Right cardiac atrium (tissue), 5 donors: Measurements from ENCODE around the gene MOGAT1. TPM values are rescaled to one million over a fixed set of nuclear protein-coding genes. Genes with fewer than 3 reads are reported as not detected.
A peak's percentile ranks its signal among the peaks of the same experiment; 100 is the strongest.
"Not testable (repeated sequence)": the region's sequence is repeated elsewhere in the genome, so short reads cannot be mapped to it uniquely, and the experiment has no call there.

Experiments used
- ATAC-seq, 2 donors: fragments of 200-7000 bp; cut with Tn5 transposase; one replicate each; pipeline versions ENCODE4 v1.8.0 to v1.9.1; 2020; ENCODE audit warnings: moderate library complexity in 2 of 2, mild to moderate bottlenecking in 1 of 2
- DNase-seq, 3 donors: peaks; one replicate each; pipeline ENCODE4 v3.0.0-alpha.2; 2020
- H3K27ac ChIP-seq: one replicate; pipeline ENCODE4 v1.5.1; 2013; ENCODE audit warnings: mild to moderate bottlenecking, low read length, control low read depth, moderate library complexity
- H3K27me3 ChIP-seq: one replicate; pipeline ENCODE4 v1.6.1; 2013; ENCODE audit not compliant: control insufficient read depth, insufficient read depth
- H3K4me1 ChIP-seq: one replicate; pipeline ENCODE4 v1.6.1; 2013; ENCODE audit warnings: low read length; ENCODE audit not compliant: control insufficient read depth, insufficient read depth
- H3K4me3 ChIP-seq: one replicate; pipeline ENCODE4 v1.5.1; 2013; ENCODE audit warnings: low read length, control low read depth
- H3K9me3 ChIP-seq: one replicate; pipeline ENCODE4 v1.6.1; 2013; ENCODE audit warnings: low read length; ENCODE audit not compliant: control insufficient read depth
- WGBS: extraction: QIAGEN DNeasy Blood & Tissue Kit; methylation state at CpG from one replicate; pipeline ENCODE4 v1.1.7; 2013; 5-methylcytosine and 5-hydroxymethylcytosine counted together
- intact Hi-C, 4 donors: fragments of 100-400 bp; cut with DNase I; formaldehyde crosslinking; loops; one replicate each; pipeline versions ENCODE4 v1.11.0 to v1.14.0; 2022 to 2023
- polyA plus RNA-seq: library from polyadenylated mRNA; stranded (reverse); fragments of 200-250 nt; gene quantifications from one replicate; pipeline ENCODE4 v1.2.3, GENCODE V29; 2013
- total RNA-seq, 4 donors: library from RNA; stranded (reverse); fragmentation: NEBNext Ultra II Directional; extraction: Animal tissue kit (Norgen Biotek cat#: 25700); gene quantifications; one replicate each; pipeline ENCODE4 v1.2.1, GENCODE V29; 2021
- donor health status: healthy with polysubstance abuse.
- donor health status: DM: no; HTN: yes; CAD: no.
- donor health status: DM: no; HTN: no; CAD: no.
- donor health status: DM: no; HTN: yes; CAD: no; lungs with severe emphysema.
- donor health status: DM: yes; HTN: yes; CAD: no.

The MOGAT1 gene
- total and polyA plus RNA-seq, 5 donors: 0.16 to 0.59 TPM; not detected in 3

- intact Hi-C loops: no loop called here
- no peaks in the 10 kb centered on the region for H3K27me3 ChIP-seq
- DNase-seq (no peak), ATAC-seq (peak; percentile 14 to 36)
- 55% methylated on average over 8 of the region's 8 CpGs for WGBS
- H3K9me3 ChIP-seq: no peaks in the 10 kb centered on the region
- peaks cover 2% of the 10 kb centered on the region for H3K4me1 ChIP-seq
- no peak overlapping the region for H3K27ac ChIP-seq
- H3K4me3 ChIP-seq: no peak overlapping the region
Measured at GRCh38 chr2:222745836-222746559, 74.5 kb downstream of the MOGAT1 start.

GRCh38 chr2:222747526-222748160 is 76.2 kb downstream of the MOGAT1 start:
- DNase-seq (no peak), ATAC-seq (no peak)
- WGBS: 71% methylated on average over 5 of the region's 5 CpGs
- Histone ChIP-seq H3K9me3 (no peaks in the 10 kb centered on the region), H3K27me3 (no peaks in the 10 kb centered on the region), H3K27ac (no peak overlapping the region), H3K4me1 (peaks cover 2% of the 10 kb centered on the region), H3K4me3 (no peak overlapping the region)
- intact Hi-C loops: no loop called here

GRCh38 chr2:222750533-222750932 is 79.1 kb downstream of the MOGAT1 start:
- H3K4me1 ChIP-seq: peaks cover 5% of the 10 kb centered on the region
- 91% methylated on average over 3 of the region's 3 CpGs for WGBS
- H3K27me3 ChIP-seq: no peaks in the 10 kb centered on the region
- H3K27ac ChIP-seq: no peak overlapping the region
- ATAC-seq: no peak
- intact Hi-C loops: no loop called here
- H3K4me3 ChIP-seq: no peak overlapping the region
- no peak for DNase-seq
- no peaks in the 10 kb centered on the region for H3K9me3 ChIP-seq

GRCh38 chr2:222751238-222751637 is 79.8 kb downstream of the MOGAT1 start:
- intact Hi-C loops: no loop called here
- WGBS: 92% methylated on average over 7 of the region's 7 CpGs

DNA sequence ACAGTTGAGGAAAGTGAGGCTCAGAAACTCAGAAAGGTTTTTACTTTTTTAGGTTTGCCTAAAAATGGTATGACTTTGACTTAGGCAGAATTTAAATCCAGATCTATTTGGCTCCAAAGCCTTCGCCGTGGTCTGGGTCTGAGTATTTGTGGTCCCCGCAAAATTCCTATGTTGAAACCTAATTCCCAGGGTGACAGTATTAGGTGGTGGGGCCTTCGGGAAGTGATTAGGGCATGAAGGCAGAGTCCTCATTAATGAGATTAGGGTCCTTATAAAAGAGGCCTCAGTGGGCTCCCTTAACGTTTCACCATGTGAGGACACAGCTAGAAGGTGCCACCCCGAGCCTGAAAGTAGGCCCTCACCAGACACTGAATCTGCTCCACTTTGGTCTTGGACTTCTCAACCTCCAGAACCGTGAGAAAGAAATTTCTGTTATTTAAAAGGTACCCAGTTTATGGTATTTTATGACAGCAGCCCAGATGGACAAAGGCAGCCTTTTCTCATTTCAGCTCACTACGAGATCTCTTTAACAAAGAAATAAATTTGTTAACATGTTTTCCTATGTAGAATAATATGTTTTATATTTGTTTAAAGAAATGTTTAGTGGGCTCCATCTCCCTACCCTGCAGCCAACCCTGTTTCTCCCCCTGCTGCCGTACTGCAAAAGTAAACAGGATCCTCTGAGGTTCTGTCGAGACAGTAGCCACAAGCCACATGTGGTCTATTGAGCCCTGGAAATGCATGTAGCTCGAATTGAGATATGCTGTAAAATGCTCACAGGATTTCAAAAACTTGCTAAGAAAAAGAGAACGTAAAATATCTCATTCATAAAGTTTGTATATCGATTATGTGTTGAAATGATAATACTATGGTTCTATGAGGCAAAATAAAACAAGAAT is 80.6 kb downstream of the MOGAT1 start:
- WGBS: 80% methylated on average over 13 of the region's 13 CpGs
- intact Hi-C loops: no loop called here
- no peak overlapping the region for H3K4me3 ChIP-seq

More at GRCh38 chr2:222751238-222751637, 79.8 kb downstream of the MOGAT1 start:
- H3K27ac ChIP-seq: no peak overlapping the region
- ATAC-seq (no peak), DNase-seq (no peak)
- no peaks in the 10 kb centered on the region for H3K9me3 ChIP-seq
- peaks cover 3% of the 10 kb centered on the region for H3K4me1 ChIP-seq
- H3K27me3 ChIP-seq: no peaks in the 10 kb centered on the region
- no peak overlapping the region for H3K4me3 ChIP-seq

GRCh38 chr2:222752746-222753145 is 81.3 kb downstream of the MOGAT1 start:
- Histone ChIP-seq H3K4me1 (peaks cover 3% of the 10 kb centered on the region), H3K9me3 (no peaks in the 10 kb centered on the region), H3K27ac (no peak overlapping the region), H3K27me3 (no peaks in the 10 kb centered on the region), H3K4me3 (no peak overlapping the region)
- 72% methylated on average over 5 of the region's 5 CpGs for WGBS
- ATAC-seq: no peak
- intact Hi-C loops: no loop called here
- DNase-seq: no peak

More for the DNA sequence above, 80.6 kb downstream of the MOGAT1 start:
- no peaks in the 10 kb centered on the region for H3K9me3 ChIP-seq
- no peak for DNase-seq
- no peak for ATAC-seq
- no peak overlapping the region for H3K27ac ChIP-seq
- peaks cover 3% of the 10 kb centered on the region for H3K4me1 ChIP-seq
- H3K27me3 ChIP-seq: no peaks in the 10 kb centered on the region

- intact Hi-C loops: no loop called here
- peak; percentile 80 to 91 for ATAC-seq
- H3K9me3 ChIP-seq: no peaks in the 10 kb centered on the region
- DNase-seq: peak in 2 of 3 donors; percentile 58 to 64
- no peaks in the 10 kb centered on the region for H3K27me3 ChIP-seq
- WGBS: 35% methylated on average over 2 of the region's 2 CpGs
- peaks cover 3% of the 10 kb centered on the region for H3K4me1 ChIP-seq
- no peak overlapping the region for H3K4me3 ChIP-seq
- no peak overlapping the region for H3K27ac ChIP-seq
Measured at GRCh38 chr2:222753251-222753824, 81.9 kb downstream of the MOGAT1 start.

GRCh38 chr2:222754324-222754930 is 83.0 kb downstream of the MOGAT1 start:
- ATAC-seq: no peak
- no peak overlapping the region for H3K4me3 ChIP-seq
- H3K4me1 ChIP-seq: peaks cover 3% of the 10 kb centered on the region
- H3K27me3 ChIP-seq: no peaks in the 10 kb centered on the region
- intact Hi-C loops: no loop called here
- H3K27ac ChIP-seq: no peak overlapping the region
- WGBS: 95% methylated on average over 1 of the region's 1 CpG
- H3K9me3 ChIP-seq: no peaks in the 10 kb centered on the region
- no peak for DNase-seq

DNA sequence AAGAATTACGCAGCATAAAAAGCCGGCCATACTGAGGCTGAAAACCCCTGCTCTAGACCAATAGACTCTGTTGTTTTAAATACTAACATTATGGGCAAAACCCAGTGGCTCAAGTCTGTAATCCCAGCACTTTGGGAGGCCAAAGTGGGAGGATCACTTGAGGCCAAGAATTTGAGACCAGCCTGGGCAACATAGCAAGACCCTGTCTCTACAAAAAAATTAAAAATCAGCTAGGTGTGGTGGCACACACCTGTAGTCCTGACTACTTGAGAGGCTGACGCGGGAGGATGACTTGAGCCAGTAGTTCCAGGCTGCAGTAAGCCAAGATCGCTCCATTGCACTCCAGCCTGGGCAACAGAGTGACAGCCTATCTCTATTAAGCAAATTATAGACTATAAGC is 84.1 kb downstream of the MOGAT1 start:
- intact Hi-C loops, H3K27me3 ChIP-seq, ATAC-seq, H3K4me1 ChIP-seq, H3K9me3 ChIP-seq, DNase-seq, H3K27ac ChIP-seq, H3K4me3 ChIP-seq: not testable (repeated sequence)
- WGBS: 77% methylated on average over 5 of the region's 5 CpGs

- Histone ChIP-seq H3K4me1 (peaks cover 3% of the 10 kb centered on the region), H3K4me3 (no peak overlapping the region), H3K27me3 (no peaks in the 10 kb centered on the region), H3K27ac (no peak overlapping the region), H3K9me3 (no peaks in the 10 kb centered on the region)
- intact Hi-C loops: no loop called here
- no peak for ATAC-seq
- no peak for DNase-seq
- WGBS: 54% methylated on average over 3 of the region's 3 CpGs
Measured at GRCh38 chr2:222756362-222756831, 84.9 kb downstream of the MOGAT1 start.
